Fibroblast of lung (primary cell): ENCODE measurements around the gene EN2. TPM values are rescaled to one million over a fixed set of nuclear protein-coding genes. Genes with fewer than 3 reads are reported as not detected.

ENCODE experiments used
- DNase-seq, 2 donors: peaks; one replicate each; pipeline versions ENCODE4 v3.0.0 to v3.0.0-alpha.2; 2010; ENCODE audit warnings: low read depth in 2 of 2
- H2AFZ ChIP-seq: 2 replicates; pipeline ENCODE4 v1.5.1; 2012; ENCODE audit warnings: low read length, control low read depth, inconsistent platforms
- H3K27ac ChIP-seq: 2 replicates; pipeline ENCODE4 v1.5.1; 2011; ENCODE audit warnings: low read length, control low read depth; ENCODE audit not compliant: insufficient read depth
- H3K27me3 ChIP-seq: 2 replicates; pipeline ENCODE4 v1.5.1; 2011; ENCODE audit warnings: mild to moderate bottlenecking, low read length; ENCODE audit not compliant: control insufficient read depth, insufficient read depth
- H3K36me3 ChIP-seq: 2 replicates; pipeline ENCODE4 v1.5.1; 2011; ENCODE audit warnings: low read length; ENCODE audit not compliant: control insufficient read depth, insufficient read depth
- H3K4me1 ChIP-seq: 2 replicates; pipeline ENCODE4 v1.5.1; 2011; ENCODE audit warnings: low read length; ENCODE audit not compliant: control insufficient read depth, insufficient read depth; ENCODE audit errors: extremely low read depth
- H3K4me2 ChIP-seq: 2 replicates; pipeline ENCODE4 v1.5.1; 2011; ENCODE audit warnings: low read length, control low read depth; ENCODE audit not compliant: insufficient read depth; ENCODE audit errors: extremely low read depth
- H3K4me3 ChIP-seq, 4 experiments: fragments of 200-600 bp in 1 of 4; sonication (generic) in 1 of 4; replicated peaks in 1 of 4; 2 replicates each; pipeline ENCODE4 v1.5.1; 2011 to 2016; ENCODE audit warnings: low read length in 4 of 4, low read depth in 3 of 4, mild to moderate bottlenecking in 3 of 4, control low read depth in 2 of 4, inconsistent platforms in 1 of 4, mixed read lengths in 1 of 4; ENCODE audit not compliant: insufficient read depth in 1 of 4; ENCODE audit errors: control extremely low read depth in 1 of 4
- H3K79me2 ChIP-seq: 2 replicates; pipeline ENCODE4 v1.5.1; 2012; ENCODE audit warnings: mild to moderate bottlenecking, low read length, inconsistent platforms; ENCODE audit not compliant: control insufficient read depth, insufficient read depth
- H3K9ac ChIP-seq: 2 replicates; pipeline ENCODE4 v1.5.1; 2011; ENCODE audit warnings: mild to moderate bottlenecking, low read length, control low read depth; ENCODE audit not compliant: insufficient read depth
- H3K9me3 ChIP-seq: 2 replicates; pipeline ENCODE4 v1.5.1; 2012; ENCODE audit warnings: low read depth, low read length; ENCODE audit not compliant: control insufficient read depth, insufficient read depth
- H4K20me1 ChIP-seq: 2 replicates; pipeline ENCODE4 v1.5.1; 2011; ENCODE audit warnings: low read length; ENCODE audit not compliant: control insufficient read depth, insufficient read depth; ENCODE audit errors: extremely low read depth
- CTCF ChIP-seq, 2 donors: IDR thresholded peaks in 1 of 2; conservative IDR thresholded peaks in 1 of 2; 1 replicate in 1 of 2; 2 replicates in 1 of 2; pipeline ENCODE4 v1.5.1; 2011 to 2012; ENCODE audit warnings: low read length in 2 of 2, control low read depth in 1 of 2, inconsistent platforms in 1 of 2, low read depth in 1 of 2, mild to moderate bottlenecking in 1 of 2
- EZH2 ChIP-seq: IDR thresholded peaks from 2 replicates; pipeline ENCODE4 v1.5.1; 2012; ENCODE audit warnings: low read length, control low read depth, mild to moderate bottlenecking; ENCODE audit errors: missing control alignments
- polyA plus RNA-seq, 2 donors: library from polyadenylated mRNA; depleted of rRNA in 1 of 2; stranded (reverse) in 1 of 2; unstranded in 1 of 2; fragments of >200 nt; gene quantifications; 2 replicates each; pipeline ENCODE4 v1.2.1, GENCODE V29; 2011 to 2012; ENCODE audit warnings: missing spikeins in 1 of 2
- total RNA-seq: library from RNA; depleted of rRNA; stranded (reverse); fragments of >200 nt; gene quantifications from 2 replicates; pipeline ENCODE4 v1.2.1, GENCODE V29; 2014

Gene EN2
- total and polyA plus RNA-seq, 2 donors (not counting 1 experiment from before 2014, with no cell fraction given) = not detected

DNA sequence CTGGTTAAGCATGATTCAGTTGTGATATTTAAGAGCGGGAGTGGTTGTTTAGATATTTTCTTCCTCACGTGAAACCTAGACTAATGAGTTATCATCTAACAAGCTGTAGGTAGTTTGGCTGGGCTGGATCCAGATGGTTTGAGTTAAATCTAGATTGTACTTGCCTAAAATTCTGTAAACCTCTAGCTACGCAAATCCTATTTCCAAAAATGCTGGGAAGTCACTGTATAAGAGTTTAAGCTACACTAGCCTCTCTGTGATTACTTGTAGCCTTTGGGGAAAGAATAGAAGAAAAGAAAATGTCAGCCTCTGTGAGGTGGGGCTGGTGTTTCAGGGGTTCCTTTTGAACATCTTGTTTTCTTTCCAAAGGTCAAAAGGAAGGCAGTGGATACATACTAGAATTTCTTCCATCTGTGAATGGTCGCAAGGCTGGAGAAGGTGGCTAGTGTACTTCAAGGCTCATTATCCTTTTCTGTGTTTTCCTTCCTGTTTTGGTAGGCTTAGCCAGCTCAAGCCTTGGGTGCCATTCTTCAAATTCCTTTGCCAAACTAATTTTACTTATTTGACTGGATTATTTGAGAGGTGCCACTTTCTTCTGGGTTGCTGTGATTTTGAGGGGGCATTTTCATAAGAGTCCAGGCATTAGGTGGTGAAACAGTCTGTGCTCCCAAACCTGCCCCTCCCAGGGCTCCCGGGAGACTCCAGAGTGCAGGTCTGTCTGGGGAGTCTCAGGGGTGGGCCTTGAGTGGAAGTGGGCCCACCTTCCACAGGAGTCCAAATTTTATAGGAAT, 5.2 kb upstream of the EN2 start:
- no peaks in the 10 kb centered on the region for H3K36me3 ChIP-seq
- H3K4me1 ChIP-seq = no peaks in the 10 kb centered on the region
- H3K27ac ChIP-seq = no peak overlapping the region
- H3K27me3 ChIP-seq = peaks cover 81% of the 10 kb centered on the region
- no peak overlapping the region for H3K9ac ChIP-seq
- no peaks in the 10 kb centered on the region for H4K20me1 ChIP-seq
- no peaks in the 10 kb centered on the region for H3K9me3 ChIP-seq
- H3K79me2 ChIP-seq = no peaks in the 10 kb centered on the region
- H3K4me2 ChIP-seq = no peak overlapping the region
- no peak overlapping the region for H3K4me3 ChIP-seq
- no peak for DNase-seq
- no peak overlapping the region for H2AFZ ChIP-seq
- TF ChIP-seq EZH2 = no peak
- no peak for TF ChIP-seq CTCF (conservative IDR thresholded peaks at IDR 0.05 in 1 of 2, IDR thresholded peaks at IDR 0.05 in 1 of 2; ENCODE audit: low read depth in 1 of 2, low read length in 2 of 2)

- Histone ChIP-seq H3K4me3 (no peak overlapping the region), H4K20me1 (no peaks in the 10 kb centered on the region), H3K79me2 (no peaks in the 10 kb centered on the region), H3K4me2 (no peak overlapping the region), H3K9ac (no peak overlapping the region), H3K36me3 (no peaks in the 10 kb centered on the region), H3K4me1 (no peaks in the 10 kb centered on the region), H2AFZ (no peak overlapping the region), H3K27ac (no peak overlapping the region), H3K9me3 (no peaks in the 10 kb centered on the region), H3K27me3 (peaks cover 79% of the 10 kb centered on the region)
- DNase-seq = no peak
- TF ChIP-seq EZH2 (no peak), CTCF (conservative IDR thresholded peaks at IDR 0.05 in 1 of 2, IDR thresholded peaks at IDR 0.05 in 1 of 2; ENCODE audit: low read depth in 1 of 2, low read length in 2 of 2) (no peak)
Measured at GRCh38 chr7:155453296-155454182, 4.4 kb upstream of the EN2 start.
